ENCODE data around the gene PDCL2.

- TF ChIP-seq CTCF (conservative IDR thresholded peaks at IDR 0.05; ENCODE audit: low read length) (no peak), EZH2phosphoT487 (IDR thresholded peaks at IDR 0.05; ENCODE audit: borderline replicate concordance) (no peak)
Observed at GRCh38 chr4:55637272-55637820, 45.3 kb upstream of the PDCL2 start.

Data from Loucy (cell line).